Measurements from ENCODE around the gene ARMC5. TPM values are rescaled to one million over a fixed set of nuclear protein-coding genes. Genes with fewer than 3 reads are reported as not detected.

The ARMC5 gene
- total and polyA plus RNA-seq, 9 of the 15 experiments (the other 6 are each of a cell fraction or from before 2014, with no cell fraction given): 0.11 to 13.5 (median 2.1) TPM

DNA sequence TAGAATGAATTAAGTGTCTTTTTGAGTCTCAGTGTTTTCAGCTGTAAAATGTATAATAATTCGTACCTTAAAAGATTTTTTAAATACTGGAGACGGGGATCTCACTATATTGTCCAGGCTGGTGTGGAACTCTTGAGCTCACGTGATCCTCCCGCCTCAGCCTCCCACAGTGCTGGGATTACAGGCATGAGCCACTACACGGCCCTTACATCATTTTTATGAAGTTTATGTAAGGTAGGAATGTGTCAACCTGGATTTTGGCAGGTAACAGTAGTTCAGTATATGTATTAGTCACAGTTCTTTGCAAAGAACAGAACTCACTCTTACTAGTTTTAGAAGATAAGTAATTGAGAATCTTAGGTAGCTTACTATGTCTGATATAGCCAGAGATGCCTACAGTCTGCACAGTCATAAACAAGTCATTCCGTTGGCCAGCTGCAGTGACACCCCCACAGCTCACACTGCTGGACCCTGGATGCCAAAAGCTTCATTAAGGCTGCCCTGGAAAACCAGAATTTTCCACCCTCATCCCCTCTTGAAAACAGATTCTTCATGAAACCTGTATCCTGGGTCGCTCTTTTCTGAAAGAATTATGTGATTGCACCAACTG lies 30.6 kb upstream of the ARMC5 start:
- no TSS peak for BruUV-seq (replicated peaks)
- ATAC-seq: no peak
- intact Hi-C loops (cut with micrococcal nuclease) (no loop called here), in situ Hi-C loops (cut with MboI) (loop anchor here (25.0 kb wide), 1 partner anchor 441 kb away; the partner anchor contains the start of gene HSD3B7)
- Histone ChIP-seq H3K27me3 (ENCODE audit: control insufficient read depth in 2 of 2, insufficient read depth in 2 of 2, low read length in 2 of 2) (peaks cover 6 to 11% of the 10 kb centered on the region in 2 experiments; a peak in 4 of 5 replicates), H3K79me2 (ENCODE audit: control insufficient read depth, insufficient read depth, low read length) (no peaks in the 10 kb centered on the region), H3K9ac (ENCODE audit: insufficient read depth in 1 of 2, low read depth in 2 of 2, low read length in 2 of 2) (no peak overlapping the region), H4K20me1 (replicated peaks; ENCODE audit: control insufficient read depth, insufficient read depth, low read length) (no peaks in the 10 kb centered on the region), H3K36me3 (ENCODE audit: control insufficient read depth, insufficient read depth, low read length) (no peaks in the 10 kb centered on the region), H3K9me3 (replicated peaks; ENCODE audit: control insufficient read depth, insufficient read depth, low read depth, low read length) (no peaks in the 10 kb centered on the region), H3K4me2 (ENCODE audit: insufficient read depth, low read length) (no peak overlapping the region), H2AFZ (ENCODE audit: low read depth, low read length) (no peak overlapping the region), H3K9me1 (ENCODE audit: control insufficient read depth, insufficient read depth, low read length) (no peaks in the 10 kb centered on the region), H3K27ac (ENCODE audit: extremely low read depth, low read depth, low read length) (no peak overlapping the region), H3K4me3 (no peak overlapping the region), H3K4me1 (replicated peaks in 1 of 2; ENCODE audit: control insufficient read depth in 2 of 2, insufficient read depth in 2 of 2, low read length in 2 of 2) (peaks cover 0 to 12% of the 10 kb centered on the region in 2 experiments; a peak in 2 of 5 replicates)
- 9% methylated on average over 7 of the region's 7 CpGs for WGBS (ENCODE audit: insufficient coverage, low coverage, missing lambda C conversion rate)
- TF ChIP-seq, protein P1, sequence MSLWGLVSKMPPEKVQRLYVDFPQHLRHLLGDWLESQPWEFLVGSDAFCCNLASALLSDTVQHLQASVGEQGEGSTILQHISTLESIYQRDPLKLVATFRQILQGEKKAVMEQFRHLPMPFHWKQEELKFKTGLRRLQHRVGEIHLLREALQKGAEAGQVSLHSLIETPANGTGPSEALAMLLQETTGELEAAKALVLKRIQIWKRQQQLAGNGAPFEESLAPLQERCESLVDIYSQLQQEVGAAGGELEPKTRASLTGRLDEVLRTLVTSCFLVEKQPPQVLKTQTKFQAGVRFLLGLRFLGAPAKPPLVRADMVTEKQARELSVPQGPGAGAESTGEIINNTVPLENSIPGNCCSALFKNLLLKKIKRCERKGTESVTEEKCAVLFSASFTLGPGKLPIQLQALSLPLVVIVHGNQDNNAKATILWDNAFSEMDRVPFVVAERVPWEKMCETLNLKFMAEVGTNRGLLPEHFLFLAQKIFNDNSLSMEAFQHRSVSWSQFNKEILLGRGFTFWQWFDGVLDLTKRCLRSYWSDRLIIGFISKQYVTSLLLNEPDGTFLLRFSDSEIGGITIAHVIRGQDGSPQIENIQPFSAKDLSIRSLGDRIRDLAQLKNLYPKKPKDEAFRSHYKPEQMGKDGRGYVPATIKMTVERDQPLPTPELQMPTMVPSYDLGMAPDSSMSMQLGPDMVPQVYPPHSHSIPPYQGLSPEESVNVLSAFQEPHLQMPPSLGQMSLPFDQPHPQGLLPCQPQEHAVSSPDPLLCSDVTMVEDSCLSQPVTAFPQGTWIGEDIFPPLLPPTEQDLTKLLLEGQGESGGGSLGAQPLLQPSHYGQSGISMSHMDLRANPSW (CRISPR knock-in tag; IDR thresholded peaks at IDR 0.05): no peak
- TF ChIP-seq RBM25 (IDR thresholded peaks at IDR 0.05; ENCODE audit: low read depth, low read length, severe bottlenecking): peak; percentile 12
- TF ChIP-seq POLR2B (IDR thresholded peaks at IDR 0.05; ENCODE audit: low read depth, partially characterized antibody): no peak
- ChIA-PET POLR2A (interaction anchor here (0.6 to 1.2 kb wide), 3 partner anchors 12 to 444 kb away, joined by 3 read pairs; partner anchors contain the start of gene HSD3B7), CTCF (ENCODE audit: low intra/inter-chr PET ratio) (no interaction called here)
- no peak for FAIRE-seq
- no peak for DNase-seq (ENCODE audit: extremely low read depth in 1 of 4, low spot score in 3 of 4)
